GM10266 (cell line): Measurements from ENCODE around the gene NPAT.
"Not testable (repeated sequence)": the region's sequence is repeated elsewhere in the genome, so short reads cannot be mapped to it uniquely, and the experiment has no call there.

ENCODE experiments used
- DNase-seq: peaks from one replicate; pipeline ENCODE4 v3.0.0; 2012; ENCODE audit errors: extremely low spot score
- CTCF ChIP-seq: IDR thresholded peaks from 2 replicates; pipeline ENCODE4 v1.5.1; 2012; ENCODE audit warnings: mild to moderate bottlenecking, low read depth; ENCODE audit not compliant: control insufficient read depth, insufficient read depth; ENCODE audit errors: missing control alignments

The NPAT gene

GRCh38 chr11:108196901-108197300 lies 25.5 kb downstream of the NPAT start:
- no peak for TF ChIP-seq CTCF

GRCh38 chr11:108193725-108194124 lies 28.7 kb downstream of the NPAT start:
- no peak for TF ChIP-seq CTCF
- DNase-seq: no peak

More at GRCh38 chr11:108196901-108197300, 25.5 kb downstream of the NPAT start:
- DNase-seq: peak; percentile 41

GRCh38 chr11:108177570-108177969 lies 44.9 kb downstream of the NPAT start:
- DNase-seq: no peak
- no peak for TF ChIP-seq CTCF

- no peak for TF ChIP-seq CTCF
- peak; percentile 8 for DNase-seq
Measured at GRCh38 chr11:108170184-108170583, 52.3 kb downstream of the NPAT start.

GRCh38 chr11:108167624-108168023 lies 54.8 kb downstream of the NPAT start:
- TF ChIP-seq CTCF: no peak
- DNase-seq: no peak

GRCh38 chr11:108162878-108163277 lies 59.6 kb downstream of the NPAT start:
- DNase-seq: not testable (repeated sequence)

- peak; percentile 50 for DNase-seq
- no peak for TF ChIP-seq CTCF
Measured at GRCh38 chr11:108160970-108161566, 61.4 kb downstream of the NPAT start.

GRCh38 chr11:108154591-108154990 lies 67.8 kb downstream of the NPAT start:
- DNase-seq: no peak
- TF ChIP-seq CTCF: no peak
